ENCODE measurements around the gene AUTS2. TPM values are rescaled to one million over a fixed set of nuclear protein-coding genes. Genes with fewer than 3 reads are reported as not detected.

Gene AUTS2
- total and polyA plus RNA-seq, 9 of the 15 experiments (the other 6 are each of a cell fraction or from before 2014, with no cell fraction given) = 0.58 TPM; not detected in 8

GRCh38 chr7:70360557-70360956, 762.3 kb downstream of the AUTS2 start (continued):
- TF ChIP-seq PATZ1 (CRISPR knock-in tag; IDR thresholded peaks at IDR 0.05; ENCODE audit: borderline replicate concordance) (no peak), ZNF77 (CRISPR knock-in tag; IDR thresholded peaks at IDR 0.05) (no peak), ZNF217 (CRISPR knock-in tag; IDR thresholded peaks at IDR 0.05) (no peak)

- peaks cover 0 to 9% of the 10 kb centered on the region in 2 experiments; a peak in 1 of 5 replicates for H3K4me1 ChIP-seq (replicated peaks in 1 of 2; ENCODE audit: control insufficient read depth in 2 of 2, insufficient read depth in 2 of 2, low read length in 2 of 2)
- H3K79me2 ChIP-seq (ENCODE audit: control insufficient read depth, insufficient read depth, low read length) = no peaks in the 10 kb centered on the region
- no peak overlapping the region for H3K4me3 ChIP-seq
- BruUV-seq (replicated peaks) = no TSS peak
- no peak overlapping the region for H3K4me2 ChIP-seq (ENCODE audit: insufficient read depth, low read length)
- 0% methylated on average over 1 of the region's 1 CpG for WGBS (ENCODE audit: insufficient coverage, low coverage, missing lambda C conversion rate)
- TF ChIP-seq PKNOX1 (IDR thresholded peaks at IDR 0.05) (peak; percentile 43; the same call in 1 of the 2 replicates), ZNF717 (CRISPR knock-in tag; IDR thresholded peaks at IDR 0.05) (no peak), ZNF785 (CRISPR knock-in tag; IDR thresholded peaks at IDR 0.05) (no peak), ESRRA (IDR thresholded peaks at IDR 0.05; ENCODE audit: borderline replicate concordance, low read depth) (peak; percentile 32; the same call in 1 of the 2 replicates), NFIX (CRISPR knock-in tag; IDR thresholded peaks at IDR 0.05; ENCODE audit: low read depth) (no peak), POLR2AphosphoS5 (IDR thresholded peaks at IDR 0.05; ENCODE audit: control insufficient read depth, insufficient read depth, low read depth, low read length) (no peak), MEIS2 (IDR thresholded peaks at IDR 0.05; ENCODE audit: partially characterized antibody) (peak; percentile 84), CREB1 (IDR thresholded peaks at IDR 0.05) (no peak), CREB1 (CRISPR knock-in tag; IDR thresholded peaks at IDR 0.05) (no peak), ID3 (CRISPR knock-in tag; IDR thresholded peaks at IDR 0.05) (no peak), ID3 (tag; IDR thresholded peaks at IDR 0.05) (no peak)
- DNase-seq (ENCODE audit: extremely low read depth in 1 of 4, low spot score in 3 of 4) (no peak), FAIRE-seq (peak; percentile 35), ATAC-seq (no peak)
- CTCF ChIA-PET (ENCODE audit: low intra/inter-chr PET ratio) = interaction anchor here (0.6 kb wide), 1 partner anchor 1173 kb away, joined by 3 read pairs; no protein-coding TSS in a partner anchor
- no peaks in the 10 kb centered on the region for H3K36me3 ChIP-seq (ENCODE audit: control insufficient read depth, insufficient read depth, low read length)
- H3K9ac ChIP-seq (ENCODE audit: insufficient read depth in 1 of 2, low read depth in 2 of 2, low read length in 2 of 2) = no peak overlapping the region
- H4K20me1 ChIP-seq (replicated peaks; ENCODE audit: control insufficient read depth, insufficient read depth, low read length) = no peaks in the 10 kb centered on the region
- POLR2A ChIA-PET = no interaction called here
- intact Hi-C loops (cut with micrococcal nuclease) = no loop called here
- H3K9me3 ChIP-seq (replicated peaks; ENCODE audit: control insufficient read depth, insufficient read depth, low read depth, low read length) = no peaks in the 10 kb centered on the region
- no peaks in the 10 kb centered on the region for H3K27me3 ChIP-seq (ENCODE audit: control insufficient read depth in 2 of 2, insufficient read depth in 2 of 2, low read length in 2 of 2)
- H3K9me1 ChIP-seq (ENCODE audit: control insufficient read depth, insufficient read depth, low read length) = no peaks in the 10 kb centered on the region
- H2AFZ ChIP-seq (ENCODE audit: low read depth, low read length) = no peak overlapping the region
- H3K27ac ChIP-seq (ENCODE audit: extremely low read depth, low read depth, low read length) = no peak overlapping the region
- in situ Hi-C loops (cut with MboI) = no loop called here
Observed at GRCh38 chr7:70361821-70362220, 763.5 kb downstream of the AUTS2 start.
